Type B pancreatic cell (in vitro differentiated cells): ENCODE results near the gene CAMK1. TPM values are rescaled to one million over a fixed set of nuclear protein-coding genes. Genes with fewer than 3 reads are reported as not detected.

Source experiments
- DNase-seq: peaks from one replicate; pipeline ENCODE4 v3.0.0; 2021; ENCODE audit warnings: mixed read lengths; ENCODE audit not compliant: unreplicated experiment; ENCODE audit errors: extremely low spot score
- H3K27ac Mint-ChIP-seq: 2 replicates; pipeline ENCODE4 v1.8.0; 2021; ENCODE audit warnings: mild to moderate bottlenecking, mixed read lengths
- H3K27me3 Mint-ChIP-seq: 2 replicates; pipeline ENCODE4 v1.8.0; 2021; ENCODE audit warnings: mixed read lengths
- H3K36me3 Mint-ChIP-seq: 2 replicates; pipeline ENCODE4 v1.8.0; 2021; ENCODE audit warnings: mixed read lengths
- H3K4me1 Mint-ChIP-seq: one replicate; pipeline ENCODE4 v1.8.0; 2021; ENCODE audit warnings: mixed read lengths; ENCODE audit not compliant: unreplicated experiment
- H3K4me3 Mint-ChIP-seq: 2 replicates; pipeline ENCODE4 v1.8.0; 2021; ENCODE audit warnings: mild to moderate bottlenecking, mixed read lengths
- H3K9me3 Mint-ChIP-seq: 2 replicates; pipeline ENCODE4 v1.8.0; 2021; ENCODE audit warnings: mixed read lengths
- total RNA-seq: library from RNA; stranded (reverse); gene quantifications from 2 replicates; pipeline ENCODE4 v1.2.1, GENCODE V29; 2021; ENCODE audit warnings: low replicate concordance
- TF ChIP-seq, protein P1 (sequence below): fragments of 200-600 bp; sonication (generic); conservative IDR thresholded peaks from 2 replicates; pipeline ENCODE4 v1.5.0; 2021; ENCODE audit warnings: antibody characterized with exemption, mild to moderate bottlenecking

The CAMK1 gene
- total RNA-seq, 1 donor from 2014 or later, result 9.1 TPM

DNA sequence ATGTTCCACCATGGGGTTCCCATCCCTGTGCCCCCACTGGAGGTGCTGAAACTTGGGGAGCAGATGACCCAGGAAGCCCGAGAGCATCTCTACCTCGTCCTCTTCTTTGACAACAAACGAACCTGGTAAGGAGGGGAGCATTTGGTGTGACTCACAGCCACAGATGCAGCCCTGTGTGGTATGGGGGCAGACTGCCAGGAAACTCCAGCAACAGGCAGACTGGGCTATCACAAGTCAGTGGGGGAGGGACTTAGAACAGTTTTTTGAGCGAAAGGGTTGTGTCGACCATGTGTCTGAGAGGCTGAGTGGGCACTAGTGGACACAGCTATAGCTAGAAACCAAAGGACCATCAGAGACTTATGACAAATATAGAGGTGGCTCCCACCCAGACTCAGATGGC, 23.4 kb downstream of the CAMK1 start:
- H3K36me3 Mint-ChIP-seq, result peaks cover 12% of the 10 kb centered on the region
- H3K27me3 Mint-ChIP-seq, result no peaks in the 10 kb centered on the region
- DNase-seq, result no peak
- no peak overlapping the region for H3K27ac Mint-ChIP-seq
- TF ChIP-seq, protein P1, sequence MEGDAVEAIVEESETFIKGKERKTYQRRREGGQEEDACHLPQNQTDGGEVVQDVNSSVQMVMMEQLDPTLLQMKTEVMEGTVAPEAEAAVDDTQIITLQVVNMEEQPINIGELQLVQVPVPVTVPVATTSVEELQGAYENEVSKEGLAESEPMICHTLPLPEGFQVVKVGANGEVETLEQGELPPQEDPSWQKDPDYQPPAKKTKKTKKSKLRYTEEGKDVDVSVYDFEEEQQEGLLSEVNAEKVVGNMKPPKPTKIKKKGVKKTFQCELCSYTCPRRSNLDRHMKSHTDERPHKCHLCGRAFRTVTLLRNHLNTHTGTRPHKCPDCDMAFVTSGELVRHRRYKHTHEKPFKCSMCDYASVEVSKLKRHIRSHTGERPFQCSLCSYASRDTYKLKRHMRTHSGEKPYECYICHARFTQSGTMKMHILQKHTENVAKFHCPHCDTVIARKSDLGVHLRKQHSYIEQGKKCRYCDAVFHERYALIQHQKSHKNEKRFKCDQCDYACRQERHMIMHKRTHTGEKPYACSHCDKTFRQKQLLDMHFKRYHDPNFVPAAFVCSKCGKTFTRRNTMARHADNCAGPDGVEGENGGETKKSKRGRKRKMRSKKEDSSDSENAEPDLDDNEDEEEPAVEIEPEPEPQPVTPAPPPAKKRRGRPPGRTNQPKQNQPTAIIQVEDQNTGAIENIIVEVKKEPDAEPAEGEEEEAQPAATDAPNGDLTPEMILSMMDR, result no peak
- no peak overlapping the region for H3K4me3 Mint-ChIP-seq
- H3K9me3 Mint-ChIP-seq, result no peaks in the 10 kb centered on the region
- H3K4me1 Mint-ChIP-seq, result peaks cover 17% of the 10 kb centered on the region

DNA sequence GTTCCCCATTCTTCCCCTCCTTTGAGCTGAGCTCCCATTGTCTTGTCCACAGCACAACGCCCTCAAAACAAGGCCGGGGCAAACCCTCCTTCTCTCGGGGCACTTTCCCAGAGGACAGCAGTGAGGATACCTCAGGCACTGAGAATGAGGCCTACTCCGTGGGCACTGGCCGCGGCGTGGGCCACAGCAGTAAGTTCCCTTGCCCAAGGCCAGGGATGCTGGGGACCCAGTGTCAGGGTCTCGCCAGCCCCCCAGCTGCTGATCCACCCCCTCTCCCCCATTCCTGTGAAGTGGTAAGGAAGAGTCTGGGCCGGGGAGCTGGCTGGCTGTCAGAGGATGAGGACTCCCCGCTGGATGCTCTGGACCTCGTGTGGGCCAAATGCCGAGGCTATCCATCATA, 24.2 kb downstream of the CAMK1 start:
- no peak overlapping the region for H3K4me3 Mint-ChIP-seq
- H3K36me3 Mint-ChIP-seq, result peaks cover 12% of the 10 kb centered on the region
- H3K4me1 Mint-ChIP-seq, result peaks cover 11% of the 10 kb centered on the region
- no peaks in the 10 kb centered on the region for H3K9me3 Mint-ChIP-seq
- no peak overlapping the region for H3K27ac Mint-ChIP-seq
- no peak for DNase-seq
- TF ChIP-seq, protein P1, result no peak
- H3K27me3 Mint-ChIP-seq, result no peaks in the 10 kb centered on the region

DNA sequence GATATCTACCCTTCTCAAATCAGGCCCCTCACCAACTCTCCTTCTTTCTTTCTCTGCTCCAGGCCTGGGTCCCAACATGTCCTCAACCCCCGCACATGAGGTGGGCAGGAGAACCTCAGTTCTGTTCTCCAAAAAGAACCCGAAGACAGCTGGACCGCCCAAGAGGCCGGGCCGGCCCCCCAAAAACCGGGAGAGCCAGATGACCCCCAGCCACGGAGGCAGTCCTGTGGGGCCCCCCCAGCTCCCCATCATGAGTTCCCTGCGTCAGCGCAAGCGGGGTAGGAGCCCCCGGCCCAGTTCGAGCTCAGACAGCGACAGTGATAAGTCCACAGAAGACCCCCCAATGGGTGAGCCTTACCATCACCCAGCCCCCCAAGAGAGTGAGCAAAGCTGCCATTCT, 25.6 kb downstream of the CAMK1 start:
- TF ChIP-seq, protein P1, result no peak
- no peaks in the 10 kb centered on the region for H3K4me1 Mint-ChIP-seq
- H3K4me3 Mint-ChIP-seq, result no peak overlapping the region
- H3K27ac Mint-ChIP-seq, result no peak overlapping the region
- no peaks in the 10 kb centered on the region for H3K9me3 Mint-ChIP-seq
- no peaks in the 10 kb centered on the region for H3K27me3 Mint-ChIP-seq
- peaks cover 6% of the 10 kb centered on the region for H3K36me3 Mint-ChIP-seq
- DNase-seq, result no peak

DNA sequence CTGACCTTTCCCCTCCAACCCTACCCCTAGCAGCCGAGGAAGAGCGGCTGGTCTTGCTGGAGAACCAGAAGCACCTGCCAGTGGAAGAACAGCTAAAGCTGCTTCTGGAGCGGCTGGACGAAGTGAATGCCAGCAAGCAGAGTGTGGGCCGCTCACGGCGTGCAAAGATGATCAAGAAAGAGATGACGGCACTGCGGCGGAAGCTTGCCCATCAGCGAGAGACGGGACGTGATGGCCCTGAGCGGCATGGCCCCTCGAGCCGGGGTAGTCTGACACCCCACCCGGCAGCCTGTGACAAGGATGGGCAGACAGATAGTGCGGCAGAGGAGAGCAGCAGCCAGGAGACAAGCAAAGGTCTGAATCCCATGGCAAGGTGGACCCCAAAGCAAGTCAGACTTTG, 26.2 kb downstream of the CAMK1 start:
- no peaks in the 10 kb centered on the region for H3K9me3 Mint-ChIP-seq

DNA sequence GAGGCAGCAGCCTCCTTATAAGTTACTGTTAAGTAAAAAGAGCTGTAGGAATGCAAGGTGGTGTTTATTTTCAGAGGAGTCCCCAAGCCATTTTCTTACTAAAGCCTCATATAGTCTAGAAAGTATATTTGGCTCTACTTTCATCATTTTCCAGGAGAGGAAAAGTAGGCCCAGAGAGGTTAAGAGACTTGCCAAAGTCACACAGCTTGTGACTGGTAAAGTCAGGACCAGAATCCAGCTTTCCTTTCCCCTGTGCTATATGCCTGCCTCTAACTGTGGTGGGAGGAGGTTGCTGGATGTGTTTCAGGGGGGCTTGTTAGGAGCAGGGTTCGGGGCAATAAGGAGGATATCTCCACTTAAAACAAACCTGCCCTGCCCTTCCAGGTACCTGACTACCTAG, 27.2 kb downstream of the CAMK1 start:
- no peak for DNase-seq
- TF ChIP-seq, protein P1, result no peak
- no peaks in the 10 kb centered on the region for H3K4me1 Mint-ChIP-seq
- no peaks in the 10 kb centered on the region for H3K27me3 Mint-ChIP-seq
- no peak overlapping the region for H3K27ac Mint-ChIP-seq
- H3K9me3 Mint-ChIP-seq, result no peaks in the 10 kb centered on the region
- H3K36me3 Mint-ChIP-seq, result peaks cover 12% of the 10 kb centered on the region
- no peak overlapping the region for H3K4me3 Mint-ChIP-seq

More for the DNA sequence above, 26.2 kb downstream of the CAMK1 start:
- TF ChIP-seq, protein P1, result no peak
- H3K4me3 Mint-ChIP-seq, result no peak overlapping the region
- H3K4me1 Mint-ChIP-seq, result no peaks in the 10 kb centered on the region
- no peak overlapping the region for H3K27ac Mint-ChIP-seq
- peaks cover 11% of the 10 kb centered on the region for H3K36me3 Mint-ChIP-seq
- DNase-seq, result no peak
- H3K27me3 Mint-ChIP-seq, result no peaks in the 10 kb centered on the region

DNA sequence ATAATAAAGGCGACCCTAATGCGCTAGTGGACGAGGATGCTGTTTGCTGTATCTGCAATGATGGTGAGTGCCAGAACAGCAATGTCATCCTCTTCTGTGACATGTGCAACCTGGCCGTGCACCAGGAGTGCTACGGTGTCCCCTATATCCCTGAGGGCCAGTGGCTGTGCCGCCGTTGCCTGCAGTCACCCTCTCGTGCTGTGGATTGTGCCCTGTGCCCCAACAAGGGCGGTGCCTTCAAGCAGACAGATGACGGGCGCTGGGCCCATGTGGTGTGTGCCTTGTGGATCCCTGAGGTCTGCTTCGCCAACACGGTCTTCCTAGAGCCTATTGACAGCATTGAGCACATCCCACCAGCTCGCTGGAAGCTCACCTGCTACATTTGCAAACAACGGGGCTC, 30.6 kb downstream of the CAMK1 start:
- no peaks in the 10 kb centered on the region for H3K4me1 Mint-ChIP-seq
- peaks cover 5% of the 10 kb centered on the region for H3K36me3 Mint-ChIP-seq
- no peaks in the 10 kb centered on the region for H3K27me3 Mint-ChIP-seq
- H3K9me3 Mint-ChIP-seq, result no peaks in the 10 kb centered on the region
- TF ChIP-seq, protein P1, result no peak
- DNase-seq, result no peak
- H3K27ac Mint-ChIP-seq, result no peak overlapping the region
- no peak overlapping the region for H3K4me3 Mint-ChIP-seq
